ENCODE data around the gene E2F3.

Gene E2F3

GRCh38 chr6:20364327-20364726, 37.4 kb upstream of the E2F3 start:
- DNase-seq (ENCODE audit: low read depth) = no peak
- no peak for TF ChIP-seq CTCF (IDR thresholded peaks at IDR 0.05; ENCODE audit: control insufficient read depth, insufficient read depth, low read depth, low read length, missing control alignments)
- no peak overlapping the region for H3K4me3 ChIP-seq (ENCODE audit: control insufficient read depth, low read depth, low read length)

- no peak overlapping the region for H3K4me3 ChIP-seq (ENCODE audit: control insufficient read depth, low read depth, low read length)
- no peak for DNase-seq (ENCODE audit: low read depth)
- no peak for TF ChIP-seq CTCF (IDR thresholded peaks at IDR 0.05; ENCODE audit: control insufficient read depth, insufficient read depth, low read depth, low read length, missing control alignments)
Observed at GRCh38 chr6:20365456-20365855, 36.2 kb upstream of the E2F3 start.

- no peak overlapping the region for H3K4me3 ChIP-seq (ENCODE audit: control insufficient read depth, low read depth, low read length)
- TF ChIP-seq CTCF (IDR thresholded peaks at IDR 0.05; ENCODE audit: control insufficient read depth, insufficient read depth, low read depth, low read length, missing control alignments) = no peak
- DNase-seq (ENCODE audit: low read depth) = no peak
Observed at GRCh38 chr6:20366082-20366830, 35.4 kb upstream of the E2F3 start.

GRCh38 chr6:20367743-20368485, 33.8 kb upstream of the E2F3 start:
- DNase-seq (ENCODE audit: low read depth) = no peak
- no peak overlapping the region for H3K4me3 ChIP-seq (ENCODE audit: control insufficient read depth, low read depth, low read length)
- no peak for TF ChIP-seq CTCF (IDR thresholded peaks at IDR 0.05; ENCODE audit: control insufficient read depth, insufficient read depth, low read depth, low read length, missing control alignments)

GRCh38 chr6:20370393-20370792, 31.3 kb upstream of the E2F3 start:
- TF ChIP-seq CTCF (IDR thresholded peaks at IDR 0.05; ENCODE audit: control insufficient read depth, insufficient read depth, low read depth, low read length, missing control alignments) = no peak
- H3K4me3 ChIP-seq (ENCODE audit: control insufficient read depth, low read depth, low read length) = no peak overlapping the region
- DNase-seq (ENCODE audit: low read depth) = no peak

GRCh38 chr6:20370801-20371200, 30.9 kb upstream of the E2F3 start:
- DNase-seq (ENCODE audit: low read depth) = no peak
- TF ChIP-seq CTCF (IDR thresholded peaks at IDR 0.05; ENCODE audit: control insufficient read depth, insufficient read depth, low read depth, low read length, missing control alignments) = no peak
- no peak overlapping the region for H3K4me3 ChIP-seq (ENCODE audit: control insufficient read depth, low read depth, low read length)

Data from AG09309 (cell line).